ENCODE data around the gene DHX30.

DHX30 gene

GRCh38 chr3:47852604-47853602 lies 50.0 kb downstream of the DHX30 start:
- DNase-seq (ENCODE audit: low spot score) = no peak

- DNase-seq (ENCODE audit: low spot score) = no peak
Observed at GRCh38 chr3:47854267-47854666, 51.3 kb downstream of the DHX30 start.

GRCh38 chr3:47854720-47855455 lies 52.0 kb downstream of the DHX30 start:
- no peak for DNase-seq (ENCODE audit: low spot score)

DNA sequence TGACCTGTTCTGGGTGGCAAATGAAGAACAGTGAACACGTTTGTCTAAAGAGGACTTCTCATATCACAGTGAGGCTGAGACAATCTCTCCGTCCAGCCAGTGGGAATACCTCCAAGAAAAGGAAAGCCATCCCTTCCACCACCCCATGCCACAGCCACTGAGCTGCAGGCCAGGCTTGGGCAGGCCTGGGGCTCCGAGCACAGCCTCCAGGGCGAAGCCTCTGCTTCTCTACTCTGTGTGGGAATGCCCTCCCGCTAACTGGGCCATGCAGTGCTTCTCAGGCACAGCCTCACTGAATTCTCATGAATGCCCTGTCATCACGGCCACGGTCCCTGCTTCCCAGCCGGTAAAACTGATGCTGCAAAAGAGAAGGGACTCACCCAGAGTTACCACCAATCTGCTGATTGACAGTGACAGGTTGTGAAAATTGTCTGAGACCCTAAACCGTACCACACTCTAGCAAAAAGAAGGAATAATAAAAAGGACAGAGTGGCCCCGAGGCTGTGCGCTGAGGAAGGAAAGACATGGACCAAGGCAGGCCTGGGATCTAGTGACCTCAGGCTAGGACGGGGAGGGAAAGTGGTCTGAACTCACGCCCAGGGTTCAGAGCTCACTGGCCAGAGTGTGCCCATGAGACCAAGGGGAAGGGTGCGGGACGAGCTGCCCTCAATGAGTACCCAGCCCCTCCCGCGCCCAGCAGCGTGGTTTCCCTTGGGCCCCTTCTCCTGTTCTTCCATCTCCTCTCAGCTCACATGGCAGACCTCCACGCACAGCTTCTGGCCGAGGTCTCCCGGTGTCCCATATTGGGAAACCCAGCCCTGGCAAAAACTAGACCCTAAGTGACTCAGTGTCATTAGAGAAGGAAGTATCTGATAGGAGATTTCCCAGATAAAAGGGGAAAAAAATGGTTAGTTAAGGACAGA lies 52.8 kb downstream of the DHX30 start:
- DNase-seq (ENCODE audit: low spot score) = no peak

GRCh38 chr3:47856669-47857068 lies 53.7 kb downstream of the DHX30 start:
- no peak for DNase-seq (ENCODE audit: low spot score)

GRCh38 chr3:47857151-47857550 lies 54.2 kb downstream of the DHX30 start:
- DNase-seq (ENCODE audit: low spot score) = no peak

GRCh38 chr3:47859956-47860605 lies 57.1 kb downstream of the DHX30 start:
- no peak for DNase-seq (ENCODE audit: low spot score)

DNA sequence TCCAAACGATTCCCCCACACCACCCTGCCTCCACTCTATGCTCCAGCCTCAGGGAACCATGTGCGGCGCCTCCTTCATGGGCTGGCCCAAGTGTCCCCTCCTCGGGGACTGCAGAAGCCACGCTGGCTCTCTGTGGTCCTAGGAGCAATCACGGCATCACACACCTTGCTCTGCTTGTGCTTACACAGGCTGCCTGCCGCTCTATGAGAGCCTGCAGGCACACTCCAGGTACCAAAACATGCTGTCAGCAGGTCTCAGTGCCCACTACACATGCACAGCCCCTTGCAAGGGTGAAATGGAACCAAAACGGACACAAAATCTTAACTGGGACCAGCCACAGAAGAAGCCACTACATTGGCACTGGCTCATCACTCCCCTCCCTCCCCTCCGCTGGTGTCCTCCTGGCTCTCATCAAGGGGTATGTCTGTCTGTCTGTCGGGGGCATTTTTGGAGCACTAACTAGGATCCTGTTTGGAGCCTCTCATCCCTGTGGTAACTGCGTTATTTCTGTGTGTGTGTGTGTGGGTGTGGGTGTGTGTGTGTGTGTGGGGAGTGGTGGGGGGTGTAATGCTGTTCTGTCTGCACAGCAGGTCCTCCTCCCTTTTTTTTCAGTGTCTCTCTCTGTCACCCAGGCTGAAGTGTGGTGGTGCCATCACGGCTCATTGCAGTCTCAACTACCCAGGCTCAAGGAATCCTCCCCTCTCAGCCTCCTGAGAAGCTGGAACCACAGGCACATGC lies 60.6 kb downstream of the DHX30 start:
- no peak for DNase-seq (ENCODE audit: low spot score)

GRCh38 chr3:47865192-47865591 lies 62.3 kb downstream of the DHX30 start:
- DNase-seq (ENCODE audit: low spot score) = no peak

DNA sequence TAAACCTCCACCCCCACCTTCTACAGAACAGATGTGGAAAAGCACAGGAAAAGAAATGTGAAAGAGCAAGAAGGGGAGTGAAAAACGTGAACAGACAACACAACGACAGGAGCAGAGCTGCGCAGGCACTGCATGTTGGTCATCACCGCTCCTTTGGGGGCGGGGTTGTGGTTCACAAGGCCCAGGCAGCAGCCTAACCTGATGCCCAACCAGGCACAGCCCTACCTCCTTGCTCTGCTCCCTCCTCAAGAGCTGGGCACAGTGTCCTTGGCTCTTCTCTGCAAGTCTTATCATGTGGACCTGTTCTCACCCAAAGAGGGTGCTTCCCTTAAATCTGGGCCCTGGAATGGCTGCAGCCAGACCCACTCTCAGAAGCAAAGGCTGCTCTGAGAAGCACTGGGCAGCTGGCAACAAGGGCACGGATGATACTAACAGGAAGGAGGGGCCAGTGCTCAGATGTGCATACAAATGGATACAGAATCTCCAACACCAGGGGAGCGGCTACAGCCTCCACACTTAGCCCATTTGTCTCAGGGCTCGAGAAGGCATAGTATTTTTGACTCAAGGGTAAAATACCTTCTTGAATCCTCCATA lies 64.6 kb downstream of the DHX30 start:
- DNase-seq (ENCODE audit: low spot score) = no peak

GRCh38 chr3:47868306-47868705 lies 65.4 kb downstream of the DHX30 start:
- DNase-seq (ENCODE audit: low spot score) = no peak

DNA sequence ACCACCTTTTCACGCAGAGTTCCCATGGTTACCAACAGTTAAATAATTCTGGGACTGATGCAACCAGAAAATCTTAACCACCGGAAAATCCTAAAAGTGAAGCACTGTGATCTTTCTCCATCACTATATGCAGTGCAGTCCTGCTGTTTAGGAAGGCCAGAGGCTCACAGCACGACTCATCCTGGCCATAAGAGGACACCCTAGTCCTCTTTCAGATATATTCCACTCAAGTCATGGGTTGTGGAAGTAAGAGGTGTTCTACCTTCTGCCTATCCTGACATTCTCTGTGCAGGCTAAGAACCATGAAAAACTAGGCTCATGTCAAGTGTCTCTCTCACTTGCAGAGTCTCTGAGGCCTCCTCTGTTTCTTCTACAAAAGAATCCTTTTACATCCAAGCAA lies 67.2 kb downstream of the DHX30 start:
- no peak for DNase-seq (ENCODE audit: low spot score)

DNA sequence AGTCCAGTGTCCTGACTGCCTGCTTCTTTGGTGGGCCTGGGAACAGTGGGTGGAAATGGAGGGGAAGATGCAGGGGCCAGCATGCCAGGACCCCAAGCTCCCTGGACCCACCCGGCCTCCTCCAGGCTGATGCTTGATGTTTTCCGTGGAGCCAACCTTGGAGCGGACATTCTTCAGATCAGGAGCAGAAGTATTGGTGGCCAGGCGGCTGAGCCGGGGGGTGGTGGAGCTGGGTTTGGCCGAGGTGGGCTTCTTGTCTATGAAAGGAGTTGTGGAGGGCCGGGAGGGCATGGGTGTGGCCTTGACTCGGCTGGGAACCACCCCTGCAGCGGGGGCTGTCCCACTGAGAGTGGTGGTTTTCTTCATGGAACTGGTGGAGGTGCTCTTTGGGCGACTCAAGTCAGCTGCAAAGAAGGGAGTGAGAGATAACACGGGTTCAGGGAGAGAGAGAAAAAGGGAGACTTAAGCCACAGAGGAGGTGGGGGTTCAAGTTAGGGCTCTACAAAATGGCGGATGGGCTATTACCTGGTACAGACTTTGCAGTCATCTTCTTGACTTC lies 67.8 kb downstream of the DHX30 start:
- no peak for DNase-seq (ENCODE audit: low spot score)

DNA sequence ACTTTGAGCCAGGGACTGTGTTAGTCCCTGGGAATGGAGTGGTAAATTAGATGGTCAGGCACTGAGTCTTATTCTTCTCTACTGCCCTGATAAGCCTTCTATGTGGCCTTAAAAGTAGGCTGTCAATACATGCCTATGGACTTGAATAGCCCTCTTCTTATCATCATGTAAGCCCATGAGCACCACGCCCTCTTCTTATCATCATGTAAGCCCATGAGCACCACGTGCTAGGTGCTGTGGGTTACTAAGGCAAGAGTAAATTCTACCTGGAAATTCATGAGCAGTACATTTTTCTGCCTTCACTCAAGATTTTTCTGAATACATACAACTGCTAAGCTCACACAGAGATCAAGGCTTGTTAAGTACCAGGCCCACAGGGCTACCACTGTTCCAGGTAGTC lies 68.5 kb downstream of the DHX30 start:
- no peak for DNase-seq (ENCODE audit: low spot score)

DNA sequence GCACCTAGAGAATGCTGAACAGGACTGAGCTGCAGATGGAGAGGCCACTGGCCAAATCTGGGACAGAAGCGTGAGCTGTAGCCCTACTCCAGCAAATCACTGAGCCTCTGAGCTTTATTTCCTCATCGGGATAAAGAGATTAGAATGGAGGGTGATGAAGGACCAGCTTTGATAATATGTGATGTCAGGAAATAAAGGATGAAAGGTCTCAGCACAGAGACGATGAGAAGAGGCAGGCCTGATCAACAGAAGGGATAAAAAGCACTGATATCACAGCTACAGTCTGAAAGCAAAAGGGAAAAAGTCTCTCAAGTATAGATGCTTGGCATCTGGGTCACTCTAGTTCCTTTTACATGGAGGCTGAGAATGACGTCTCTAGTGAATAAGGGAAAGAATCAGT lies 70.0 kb downstream of the DHX30 start:
- DNase-seq (ENCODE audit: low spot score) = no peak

DNA sequence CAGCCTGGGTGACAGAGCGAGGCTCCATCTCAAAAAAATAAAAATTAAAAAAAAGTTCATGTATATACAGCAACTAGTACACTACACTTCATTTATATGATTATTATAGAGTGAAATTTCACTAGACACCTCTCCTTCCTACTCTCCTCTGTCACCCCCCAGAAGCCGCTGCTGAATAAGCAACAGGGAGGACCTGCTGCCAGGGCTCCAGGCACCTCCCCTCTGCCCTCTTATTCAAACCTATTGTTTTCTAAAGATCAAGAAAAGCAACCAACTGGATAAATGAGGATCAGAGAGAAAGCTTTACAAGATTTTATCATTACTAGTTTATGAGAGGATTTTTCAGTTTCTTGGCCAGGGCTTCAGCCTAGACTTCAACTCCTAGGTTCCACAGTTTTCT lies 71.5 kb downstream of the DHX30 start:
- DNase-seq (ENCODE audit: low spot score) = no peak

- no peak for DNase-seq (ENCODE audit: low spot score)
Observed at GRCh38 chr3:47874913-47875312, 72.0 kb downstream of the DHX30 start.

DNA sequence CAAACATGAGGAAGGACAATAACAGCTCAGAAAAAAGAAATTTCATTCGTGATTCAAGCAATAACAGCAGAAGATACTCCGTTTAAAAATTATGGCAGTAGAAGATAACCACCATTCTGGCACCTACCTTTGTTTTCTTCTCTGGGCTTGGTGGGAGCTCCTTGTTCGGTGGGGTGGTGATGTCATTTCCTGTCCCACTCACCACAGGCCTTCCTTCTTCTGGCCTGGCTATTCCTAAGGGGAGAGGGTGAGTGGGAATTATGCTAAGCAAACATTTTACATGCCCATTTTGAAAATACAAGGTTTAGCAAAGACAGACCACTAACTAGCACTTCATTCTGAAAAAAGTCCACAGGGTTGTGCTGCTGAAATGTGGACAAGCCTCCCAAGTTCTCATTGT lies 74.4 kb downstream of the DHX30 start:
- no peak for DNase-seq (ENCODE audit: low spot score)

DNA sequence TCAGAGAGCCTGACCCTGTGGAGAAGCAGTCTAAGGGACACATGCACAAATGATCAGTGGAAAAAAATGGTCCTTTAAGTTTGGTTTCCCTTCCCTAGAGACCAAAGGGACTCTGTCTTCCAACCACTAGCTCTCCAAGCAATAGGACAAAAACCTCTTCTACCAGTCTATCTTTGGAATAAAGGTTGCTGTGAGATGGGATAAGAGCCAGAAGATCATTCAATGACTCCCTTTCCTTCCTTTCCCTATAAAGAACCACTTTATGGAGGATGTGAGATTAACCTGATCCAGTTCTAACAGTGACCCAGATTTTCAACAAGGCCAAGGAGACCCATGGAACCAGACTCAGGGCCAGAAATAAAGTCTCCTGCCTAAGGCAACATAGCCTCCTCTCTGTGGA lies 74.8 kb downstream of the DHX30 start:
- DNase-seq (ENCODE audit: low spot score) = no peak

DNA sequence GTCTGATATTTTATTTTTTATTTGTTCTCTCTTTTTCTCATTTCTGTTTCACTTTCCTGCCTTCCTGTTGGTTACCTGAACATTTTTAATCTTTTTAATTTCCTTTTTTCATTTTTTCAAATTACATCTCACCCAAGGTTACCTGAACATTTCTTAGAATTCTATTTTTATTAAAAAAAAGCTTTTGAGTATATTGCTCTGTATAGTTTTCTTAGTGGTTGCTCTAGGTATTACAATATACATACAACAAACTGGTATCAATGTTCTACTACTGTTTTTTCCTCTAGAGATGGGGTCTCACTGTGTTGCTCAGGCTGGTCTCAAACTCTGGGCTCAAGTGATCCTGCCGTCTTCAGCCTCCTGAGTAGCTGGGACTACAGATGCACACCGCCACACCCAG lies 79.4 kb downstream of the DHX30 start:
- DNase-seq (ENCODE audit: low spot score) = no peak

All from iPS-NIHi11 (cell line).